Brain microvascular endothelial cell (primary cell): ENCODE data around the gene BCR.

Experiments
- DNase-seq: peaks from one replicate; pipeline ENCODE4 v3.0.0-alpha.2; 2020
- H3K27ac ChIP-seq: fragments of 250-450 bp; sonication (Bioruptor Pico); 2 replicates; pipeline ENCODE4 v1.5.1; 2020; ENCODE audit warnings: mild to moderate bottlenecking, moderate library complexity
- H3K27me3 ChIP-seq: fragments of 250-450 bp; sonication (Bioruptor Pico); replicated peaks from 2 replicates; pipeline ENCODE4 v1.5.1; 2020; ENCODE audit warnings: mild to moderate bottlenecking
- H3K36me3 ChIP-seq: fragments of 250-450 bp; sonication (Bioruptor Pico); replicated peaks from 2 replicates; pipeline ENCODE4 v1.5.1; 2020; ENCODE audit warnings: mild to moderate bottlenecking
- H3K4me3 ChIP-seq: 2 replicates; pipeline ENCODE4 v1.5.1; 2011; ENCODE audit warnings: low read depth, mild to moderate bottlenecking, control low read depth, low read length, moderate library complexity
- in situ Hi-C: cut with HindIII; loops from 2 replicates; pipeline ENCODE4 v1.10.0; 2017; ENCODE audit warnings: low sequenced_read_pairs, low pct_ligation_motif_present
- TF ChIP-seq, protein P1 (sequence below): IDR thresholded peaks from 2 replicates; pipeline ENCODE4 v1.5.1; 2011; ENCODE audit warnings: low read depth, mild to moderate bottlenecking, moderate library complexity, low read length, control low read depth, inconsistent platforms; ENCODE audit errors: missing control alignments

The BCR gene

DNA sequence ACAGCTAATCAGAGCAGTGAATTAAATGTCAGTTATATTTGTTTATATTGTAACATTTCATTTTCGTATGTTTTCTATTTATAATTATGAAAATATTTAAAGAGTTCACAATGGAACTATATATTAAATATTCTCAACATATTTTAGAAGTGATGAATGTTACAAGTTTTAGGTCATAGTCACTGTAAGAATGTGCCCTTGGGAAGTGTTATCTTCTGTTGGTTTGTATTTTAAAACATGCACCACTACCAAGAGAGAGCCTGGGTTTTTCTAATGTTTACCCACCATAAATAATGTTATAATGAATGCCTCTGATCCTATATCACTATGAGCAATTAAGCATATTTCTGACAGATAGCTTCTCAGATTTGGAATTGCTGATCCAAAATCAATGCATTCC lies 171.0 kb downstream of the BCR start:
- H3K36me3 ChIP-seq, result no peaks in the 10 kb centered on the region
- no peak overlapping the region for H3K27ac ChIP-seq
- TF ChIP-seq, protein P1, sequence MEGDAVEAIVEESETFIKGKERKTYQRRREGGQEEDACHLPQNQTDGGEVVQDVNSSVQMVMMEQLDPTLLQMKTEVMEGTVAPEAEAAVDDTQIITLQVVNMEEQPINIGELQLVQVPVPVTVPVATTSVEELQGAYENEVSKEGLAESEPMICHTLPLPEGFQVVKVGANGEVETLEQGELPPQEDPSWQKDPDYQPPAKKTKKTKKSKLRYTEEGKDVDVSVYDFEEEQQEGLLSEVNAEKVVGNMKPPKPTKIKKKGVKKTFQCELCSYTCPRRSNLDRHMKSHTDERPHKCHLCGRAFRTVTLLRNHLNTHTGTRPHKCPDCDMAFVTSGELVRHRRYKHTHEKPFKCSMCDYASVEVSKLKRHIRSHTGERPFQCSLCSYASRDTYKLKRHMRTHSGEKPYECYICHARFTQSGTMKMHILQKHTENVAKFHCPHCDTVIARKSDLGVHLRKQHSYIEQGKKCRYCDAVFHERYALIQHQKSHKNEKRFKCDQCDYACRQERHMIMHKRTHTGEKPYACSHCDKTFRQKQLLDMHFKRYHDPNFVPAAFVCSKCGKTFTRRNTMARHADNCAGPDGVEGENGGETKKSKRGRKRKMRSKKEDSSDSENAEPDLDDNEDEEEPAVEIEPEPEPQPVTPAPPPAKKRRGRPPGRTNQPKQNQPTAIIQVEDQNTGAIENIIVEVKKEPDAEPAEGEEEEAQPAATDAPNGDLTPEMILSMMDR, result no peak
- H3K27me3 ChIP-seq, result peaks cover 2% of the 10 kb centered on the region
- no peak overlapping the region for H3K4me3 ChIP-seq
- in situ Hi-C loops, result no loop called here
- no peak for DNase-seq

DNA sequence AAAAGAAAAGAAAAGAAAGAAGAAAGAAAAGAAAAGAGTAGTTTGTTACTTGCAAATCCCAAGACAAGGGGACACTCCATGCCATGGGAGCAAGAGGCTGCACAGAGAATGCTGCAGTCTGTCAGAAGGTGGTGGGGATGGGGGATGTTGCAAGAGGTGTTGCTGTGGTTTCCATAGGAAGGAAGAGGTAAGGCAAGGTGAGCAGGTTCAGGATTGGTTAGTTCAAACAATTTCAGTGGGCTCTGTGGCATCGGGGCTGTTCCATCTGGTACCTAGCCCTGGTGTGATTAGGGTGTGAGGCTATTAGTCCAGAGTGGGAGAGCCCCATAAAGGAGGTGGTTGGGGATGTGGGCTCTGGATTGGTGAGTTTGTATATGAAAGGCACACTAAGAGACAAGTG lies 172.7 kb downstream of the BCR start:
- Histone ChIP-seq H3K36me3 (no peaks in the 10 kb centered on the region), H3K27me3 (peaks cover 2% of the 10 kb centered on the region), H3K4me3 (no peak overlapping the region), H3K27ac (no peak overlapping the region)
- no peak for DNase-seq
- TF ChIP-seq, protein P1, result no peak
- in situ Hi-C loops, result no loop called here

DNA sequence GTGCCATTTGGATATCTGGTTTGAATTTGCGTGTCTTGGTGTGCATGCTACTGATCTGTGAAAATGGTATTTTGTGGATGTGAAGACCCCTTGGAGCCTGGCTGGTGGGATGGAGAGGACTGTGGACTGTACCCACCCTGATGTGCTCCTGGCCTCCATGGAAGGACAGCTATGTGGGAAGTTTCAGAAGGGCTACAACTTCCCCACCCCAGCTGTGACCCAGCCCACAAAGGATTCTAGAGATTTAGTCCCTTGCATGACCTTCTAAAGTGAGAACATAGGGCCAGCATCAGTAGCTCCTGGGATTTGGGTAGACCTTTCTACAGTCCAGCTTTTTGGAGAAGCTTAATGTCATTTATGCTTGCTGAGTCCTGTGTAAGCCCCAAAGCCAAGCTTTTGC lies 173.4 kb downstream of the BCR start:
- no peaks in the 10 kb centered on the region for H3K36me3 ChIP-seq
- no peak overlapping the region for H3K27ac ChIP-seq
- in situ Hi-C loops, result no loop called here
- H3K27me3 ChIP-seq, result peaks cover 2% of the 10 kb centered on the region
- TF ChIP-seq, protein P1, result no peak
- H3K4me3 ChIP-seq, result no peak overlapping the region
- no peak for DNase-seq

DNA sequence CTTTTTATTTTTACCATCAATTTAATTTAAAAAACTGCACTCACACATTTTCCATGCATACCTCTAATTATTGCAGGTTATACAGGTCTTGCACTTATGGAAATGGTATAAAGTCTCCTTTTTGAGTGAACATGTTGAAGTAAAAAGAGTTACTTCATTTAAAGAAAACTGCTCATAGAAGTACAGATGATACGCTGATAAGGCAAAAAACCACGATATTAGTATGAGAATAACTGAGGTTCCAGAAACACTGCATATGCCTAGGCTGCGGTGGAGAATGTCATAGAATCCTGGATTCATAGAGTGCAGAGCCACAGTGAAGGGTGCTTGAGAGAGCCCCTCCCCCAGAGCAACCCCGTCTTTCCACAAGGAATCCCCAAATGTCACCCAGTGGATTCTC lies 175.8 kb downstream of the BCR start:
- Histone ChIP-seq H3K27ac (no peak overlapping the region), H3K36me3 (no peaks in the 10 kb centered on the region), H3K4me3 (no peak overlapping the region), H3K27me3 (peaks cover 2% of the 10 kb centered on the region)
- DNase-seq, result no peak
- in situ Hi-C loops, result no loop called here
- TF ChIP-seq, protein P1, result no peak

DNA sequence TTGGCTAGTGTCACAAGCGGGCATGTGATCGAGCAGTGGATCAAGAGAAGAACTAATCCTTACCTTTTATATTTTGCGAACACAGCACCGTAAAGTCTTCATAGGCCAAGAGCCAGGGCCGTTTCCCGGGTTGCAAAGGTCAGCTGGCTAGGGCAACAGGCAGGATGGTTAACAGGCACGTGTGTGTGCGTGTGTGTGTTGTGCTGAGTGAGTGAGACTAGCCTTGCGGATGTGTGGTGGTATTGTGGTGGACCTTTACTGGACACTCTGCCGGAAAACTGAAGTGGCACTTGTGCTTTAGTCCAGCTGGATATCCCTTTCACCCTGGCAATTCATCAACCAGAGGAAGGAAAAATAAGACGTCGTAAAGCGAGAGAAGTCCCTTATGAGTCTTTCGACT lies 176.7 kb downstream of the BCR start:
- H3K27me3 ChIP-seq, result peaks cover 2% of the 10 kb centered on the region
- DNase-seq, result no peak
- H3K4me3 ChIP-seq, result no peak overlapping the region
- H3K27ac ChIP-seq, result no peak overlapping the region
- TF ChIP-seq, protein P1, result no peak
- in situ Hi-C loops, result no loop called here
- H3K36me3 ChIP-seq, result no peaks in the 10 kb centered on the region

DNA sequence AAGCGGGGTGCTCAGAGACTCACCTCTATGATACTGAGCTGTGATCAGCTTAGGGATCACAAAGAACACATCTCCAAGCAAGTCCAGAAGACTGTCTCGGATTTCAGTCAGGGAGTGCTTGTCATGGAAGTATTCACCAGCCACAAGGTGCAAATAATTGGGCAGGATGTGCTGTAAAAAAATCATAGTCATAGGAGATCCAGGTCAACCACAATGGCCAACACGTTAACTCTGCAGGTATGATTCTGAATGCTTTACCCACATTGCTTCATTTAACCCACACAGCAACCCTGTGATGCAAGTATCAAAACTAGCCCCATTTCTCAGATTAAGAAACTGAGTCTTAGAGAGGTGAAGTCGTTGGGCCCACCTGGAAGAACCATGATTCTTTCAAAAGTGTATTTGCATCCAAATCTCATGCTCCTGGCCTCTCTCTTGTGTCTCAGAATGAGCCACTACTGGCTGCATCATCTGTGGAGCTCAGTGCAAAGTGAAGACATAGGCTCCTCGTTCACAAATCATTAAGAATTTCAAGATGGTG lies 179.3 kb downstream of the BCR start:
- in situ Hi-C loops, result no loop called here
- TF ChIP-seq, protein P1, result no peak
- Histone ChIP-seq H3K27ac (no peak overlapping the region), H3K4me3 (no peak overlapping the region), H3K27me3 (peaks cover under 1% of the 10 kb centered on the region), H3K36me3 (no peaks in the 10 kb centered on the region)
- no peak for DNase-seq
